Transverse colon (tissue), 4 donors: ENCODE results near the gene ADNP.

Experiments used
- EP300 ChIP-seq: sonication (generic); formaldehyde crosslinking; IDR thresholded peaks from one replicate; pipeline ENCODE4 v1.6.1; 2017; ENCODE audit warnings: antibody characterized with exemption, low read depth
- POLR2A ChIP-seq: fragments of 450-650 bp; IDR thresholded peaks from one replicate; pipeline ENCODE4 v1.6.1; 2016; ENCODE audit warnings: antibody characterized with exemption, mild to moderate bottlenecking, moderate library complexity
- POLR2AphosphoS5 ChIP-seq, 3 donors: sonication (generic); formaldehyde crosslinking; IDR thresholded peaks; one replicate each; pipeline ENCODE4 v1.6.1; 2016; ENCODE audit warnings: antibody characterized with exemption in 3 of 3
- TF ChIP-seq, protein P1 (sequence below), 5 experiments: fragments of 200-600 bp in 3 of 5; fragments of 450-650 bp in 2 of 5; sonication (generic) in 3 of 5; IDR thresholded peaks; 1 replicate in 2 of 5; 2 replicates in 3 of 5; pipeline ENCODE4 v1.5.1; 2016 to 2017; ENCODE audit warnings: antibody characterized with exemption in 5 of 5, inconsistent platforms in 3 of 5, mild to moderate bottlenecking in 2 of 5, moderate library complexity in 1 of 5

DNA sequence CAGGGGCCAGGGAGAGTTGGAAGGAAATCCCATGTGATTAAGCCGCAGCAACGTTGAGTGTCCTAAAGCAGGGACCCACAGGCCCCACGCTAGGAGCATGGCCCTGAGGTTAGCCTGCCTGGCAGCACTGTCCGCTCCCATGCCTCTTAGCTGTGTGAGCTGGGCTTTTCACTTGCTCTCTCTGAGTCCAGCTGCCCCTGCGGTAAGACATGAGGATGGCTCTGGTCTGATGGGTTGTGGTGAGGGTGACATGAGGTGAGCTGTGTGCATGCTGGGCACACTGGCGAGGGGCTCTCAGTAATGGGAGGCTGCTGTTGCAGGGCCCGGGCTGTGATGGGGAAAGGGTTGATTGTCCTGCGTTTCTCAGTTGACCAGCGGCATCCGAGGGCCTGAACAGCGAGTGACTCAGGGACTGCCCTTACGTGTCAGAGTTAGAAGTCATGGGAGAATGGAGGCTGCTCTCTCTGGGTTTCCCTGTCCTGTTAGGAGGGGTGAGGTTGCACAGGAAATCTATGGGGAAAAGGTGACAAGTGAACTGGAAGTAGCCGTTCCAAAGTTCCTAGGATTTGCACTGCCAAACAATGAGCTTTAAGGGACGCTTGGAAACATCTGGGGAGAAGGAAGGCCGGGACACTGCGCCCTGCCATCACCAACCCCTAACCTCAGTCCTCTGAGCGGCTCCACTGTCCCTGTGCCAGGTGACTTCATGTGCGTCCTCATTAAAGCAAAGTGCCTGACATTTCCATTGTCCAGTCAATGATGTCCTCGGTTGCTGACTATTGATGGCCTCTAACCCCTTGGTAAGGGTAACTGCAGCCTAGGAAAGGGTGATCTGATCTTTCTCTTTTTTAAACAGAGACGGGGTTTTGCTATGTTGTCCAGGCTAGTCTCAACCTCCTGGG lies 51.3 kb downstream of the ADNP start:
- TF ChIP-seq, protein P1, sequence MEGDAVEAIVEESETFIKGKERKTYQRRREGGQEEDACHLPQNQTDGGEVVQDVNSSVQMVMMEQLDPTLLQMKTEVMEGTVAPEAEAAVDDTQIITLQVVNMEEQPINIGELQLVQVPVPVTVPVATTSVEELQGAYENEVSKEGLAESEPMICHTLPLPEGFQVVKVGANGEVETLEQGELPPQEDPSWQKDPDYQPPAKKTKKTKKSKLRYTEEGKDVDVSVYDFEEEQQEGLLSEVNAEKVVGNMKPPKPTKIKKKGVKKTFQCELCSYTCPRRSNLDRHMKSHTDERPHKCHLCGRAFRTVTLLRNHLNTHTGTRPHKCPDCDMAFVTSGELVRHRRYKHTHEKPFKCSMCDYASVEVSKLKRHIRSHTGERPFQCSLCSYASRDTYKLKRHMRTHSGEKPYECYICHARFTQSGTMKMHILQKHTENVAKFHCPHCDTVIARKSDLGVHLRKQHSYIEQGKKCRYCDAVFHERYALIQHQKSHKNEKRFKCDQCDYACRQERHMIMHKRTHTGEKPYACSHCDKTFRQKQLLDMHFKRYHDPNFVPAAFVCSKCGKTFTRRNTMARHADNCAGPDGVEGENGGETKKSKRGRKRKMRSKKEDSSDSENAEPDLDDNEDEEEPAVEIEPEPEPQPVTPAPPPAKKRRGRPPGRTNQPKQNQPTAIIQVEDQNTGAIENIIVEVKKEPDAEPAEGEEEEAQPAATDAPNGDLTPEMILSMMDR (IDR thresholded peaks at IDR 0.05) = no peak
- TF ChIP-seq POLR2A (no peak), POLR2AphosphoS5 (IDR thresholded peaks at IDR 0.05) (no peak), EP300 (no peak)
